Nephron progenitor cell (in vitro differentiated cells): ENCODE measurements around the gene ZNF550.

Source experiments
- DNase-seq: peaks from one replicate; pipeline ENCODE4 v3.0.0; 2021
- H3K27ac Mint-ChIP-seq: 2 replicates; pipeline ENCODE4 v1.8.0; 2021; ENCODE audit warnings: mild to moderate bottlenecking, moderate library complexity, mixed read lengths
- H3K27me3 Mint-ChIP-seq: 2 replicates; pipeline ENCODE4 v1.8.0; 2021; ENCODE audit warnings: mild to moderate bottlenecking, low read depth, mixed read lengths; ENCODE audit not compliant: poor library complexity
- H3K36me3 Mint-ChIP-seq: 2 replicates; pipeline ENCODE4 v1.8.0; 2021; ENCODE audit warnings: low read depth, mixed read lengths
- H3K4me1 Mint-ChIP-seq: 2 replicates; pipeline ENCODE4 v1.8.0; 2021; ENCODE audit warnings: mixed read lengths
- H3K4me3 Mint-ChIP-seq: 2 replicates; pipeline ENCODE4 v1.8.0; 2021; ENCODE audit warnings: mild to moderate bottlenecking, moderate library complexity, mixed read lengths
- H3K9me3 Mint-ChIP-seq: 2 replicates; pipeline ENCODE4 v1.8.0; 2021; ENCODE audit warnings: mild to moderate bottlenecking, moderate library complexity, mixed read lengths
- CTCF ChIP-seq: fragments of 200-600 bp; sonication (generic); IDR thresholded peaks from 2 replicates; pipeline ENCODE4 v1.5.0; 2021; ENCODE audit warnings: antibody characterized with exemption

ZNF550 gene

GRCh38 chr19:57559404-57560025 is at the start of gene ZNF550:
ZNF550 (minus strand) TSS chr19:57559863; CDS start chr19:57559682, 181 bp downstream.
- Mint-ChIP-seq H3K27ac (peak within 1 kb of the TSS; percentile 89), H3K27me3 (peaks cover 5% of the 10 kb centered on the region), H3K9me3 (peaks cover 90% of the 10 kb centered on the region), H3K4me1 (peaks cover 17% of the 10 kb centered on the region), H3K4me3 (peak within 1 kb of the TSS; percentile 99), H3K36me3 (peaks cover 53% of the 10 kb centered on the region)
- no peak for TF ChIP-seq CTCF
- DNase-seq, result peak; percentile 85

GRCh38 chr19:57606931-57607330 is 47.3 kb upstream of the ZNF550 start:
- no peak overlapping the region for H3K4me3 Mint-ChIP-seq
- H3K9me3 Mint-ChIP-seq, result peaks cover 91% of the 10 kb centered on the region
- H3K4me1 Mint-ChIP-seq, result no peaks in the 10 kb centered on the region
- DNase-seq, result no peak
- no peaks in the 10 kb centered on the region for H3K27me3 Mint-ChIP-seq
- peaks cover 92% of the 10 kb centered on the region for H3K36me3 Mint-ChIP-seq
- TF ChIP-seq CTCF, result no peak
- no peak overlapping the region for H3K27ac Mint-ChIP-seq

- no peak for TF ChIP-seq CTCF
- Mint-ChIP-seq H3K36me3 (peaks cover 53% of the 10 kb centered on the region), H3K27me3 (peaks cover 13% of the 10 kb centered on the region), H3K4me1 (peaks cover 20% of the 10 kb centered on the region), H3K27ac (no peak within 1 kb of the TSS), H3K4me3 (peak within 1 kb of the TSS; percentile 88), H3K9me3 (peaks cover 83% of the 10 kb centered on the region)
- peak; percentile 82 for DNase-seq
These were observed 40.2 kb upstream of the ZNF550 start, which contains the start of gene ZNF530 for GRCh38 chr19:57599761-57600383. ZNF530 (plus strand) TSS chr19:57599885; CDS start chr19:57604346, 4,461 bp downstream.

- DNase-seq, result no peak
- peak overlapping the region; percentile 88 for H3K4me3 Mint-ChIP-seq
- H3K4me1 Mint-ChIP-seq, result peaks cover 20% of the 10 kb centered on the region
- H3K27me3 Mint-ChIP-seq, result peaks cover 13% of the 10 kb centered on the region
- peaks cover 83% of the 10 kb centered on the region for H3K9me3 Mint-ChIP-seq
- TF ChIP-seq CTCF, result no peak
- H3K36me3 Mint-ChIP-seq, result peaks cover 51% of the 10 kb centered on the region
- H3K27ac Mint-ChIP-seq, result no peak overlapping the region
These were observed 39.7 kb upstream of the ZNF550 start for GRCh38 chr19:57599377-57599760.

- Mint-ChIP-seq H3K9me3 (peaks cover 99% of the 10 kb centered on the region), H3K27me3 (peaks cover 27% of the 10 kb centered on the region), H3K4me3 (no peak overlapping the region), H3K36me3 (peaks cover 90% of the 10 kb centered on the region), H3K27ac (no peak overlapping the region), H3K4me1 (peaks cover 15% of the 10 kb centered on the region)
- TF ChIP-seq CTCF, result no peak
- DNase-seq, result no peak
These were observed 27.9 kb upstream of the ZNF550 start for GRCh38 chr19:57587529-57587928.
